Natural killer cell (primary cell): ENCODE results near the gene DBNDD1. TPM values are rescaled to one million over a fixed set of nuclear protein-coding genes. Genes with fewer than 3 reads are reported as not detected.

ENCODE experiments used
- ATAC-seq, 3 donors: fragments of 150-1000 bp in 2 of 3; fragments of 200-7000 bp in 1 of 3; cut with Tn5 transposase; 1 replicate in 1 of 3; 2 replicates in 2 of 3; pipeline ENCODE4 v1.10.0; 2021; ENCODE audit warnings: mild to moderate bottlenecking in 2 of 3, moderate library complexity in 2 of 3
- DNase-seq, 2 donors: peaks; one replicate each; pipeline versions ENCODE4 v3.0.0 to v3.0.0-alpha.2; 2013 to 2021; ENCODE audit warnings: mixed read lengths in 1 of 2
- H3K27ac ChIP-seq: one replicate; pipeline ENCODE4 v1.5.1; 2013; ENCODE audit warnings: mild to moderate bottlenecking, low read length
- H3K27me3 ChIP-seq: one replicate; pipeline ENCODE4 v1.6.1; 2013; ENCODE audit warnings: low read length; ENCODE audit not compliant: control insufficient read depth, insufficient read depth
- H3K36me3 ChIP-seq: one replicate; pipeline ENCODE4 v1.6.1; 2013; ENCODE audit warnings: low read length; ENCODE audit not compliant: control insufficient read depth, insufficient read depth
- H3K4me1 ChIP-seq: one replicate; pipeline ENCODE4 v1.6.1; 2013; ENCODE audit warnings: low read length; ENCODE audit not compliant: control insufficient read depth, insufficient read depth
- H3K4me3 ChIP-seq: one replicate; pipeline ENCODE4 v1.5.1; 2013; ENCODE audit warnings: low read length
- H3K9me3 ChIP-seq: one replicate; pipeline ENCODE4 v1.6.1; 2013; ENCODE audit warnings: low read length; ENCODE audit not compliant: control insufficient read depth, insufficient read depth
- H3K27ac Mint-ChIP-seq, 2 donors: one replicate each; pipeline ENCODE4 v1.8.0; 2022; ENCODE audit warnings: mild to moderate bottlenecking in 2 of 2, mixed read lengths in 2 of 2, moderate library complexity in 1 of 2
- H3K27me3 Mint-ChIP-seq, 2 donors: one replicate each; pipeline ENCODE4 v1.8.0; 2022; ENCODE audit warnings: low read depth in 2 of 2, mixed read lengths in 2 of 2
- H3K36me3 Mint-ChIP-seq: one replicate; pipeline ENCODE4 v1.8.0; 2022; ENCODE audit warnings: mixed read lengths
- H3K4me1 Mint-ChIP-seq, 2 donors: one replicate each; pipeline ENCODE4 v1.8.0; 2022; ENCODE audit warnings: mixed read lengths in 2 of 2
- H3K4me3 Mint-ChIP-seq: one replicate; pipeline ENCODE4 v1.8.0; 2022; ENCODE audit warnings: mild to moderate bottlenecking, moderate library complexity, mixed read lengths
- H3K9me3 Mint-ChIP-seq, 2 donors: one replicate each; pipeline ENCODE4 v1.8.0; 2022; ENCODE audit warnings: mixed read lengths in 2 of 2
- WGBS: methylation state at CpG from one replicate; pipeline ENCODE4 v1.1.7; 2013; ENCODE audit warnings: missing lambda C conversion rate; ENCODE audit not compliant: insufficient coverage; 5-methylcytosine and 5-hydroxymethylcytosine counted together
- intact Hi-C: fragments of 100-400 bp; cut with micrococcal nuclease; formaldehyde crosslinking; loops from one replicate; pipeline ENCODE4 v1.14.2; 2022
- total RNA-seq, 4 donors: library from RNA; stranded (reverse); fragments of 120-200 nt in 1 of 4; gene quantifications; one replicate each; pipeline versions ENCODE4 v1.2.3 to v1.2.4, GENCODE V29; 2013 to 2022
- TF ChIP-seq, protein P1 (sequence below): fragments of 200-600 bp; IDR thresholded peaks from one replicate; pipeline ENCODE4 v1.8.0; 2022; ENCODE audit warnings: antibody characterized with exemption

DBNDD1 gene
- total RNA-seq, 3 donors from 2014 or later (not counting 1 experiment from before 2014, with no cell fraction given): 0.20 TPM; not detected in 2

GRCh38 chr16:90004577-90004976, 14.7 kb downstream of the DBNDD1 start:
- Histone ChIP-seq H3K4me3 (no peak overlapping the region), H3K27me3 (peaks cover 3% of the 10 kb centered on the region)
- ATAC-seq: no peak

DNA sequence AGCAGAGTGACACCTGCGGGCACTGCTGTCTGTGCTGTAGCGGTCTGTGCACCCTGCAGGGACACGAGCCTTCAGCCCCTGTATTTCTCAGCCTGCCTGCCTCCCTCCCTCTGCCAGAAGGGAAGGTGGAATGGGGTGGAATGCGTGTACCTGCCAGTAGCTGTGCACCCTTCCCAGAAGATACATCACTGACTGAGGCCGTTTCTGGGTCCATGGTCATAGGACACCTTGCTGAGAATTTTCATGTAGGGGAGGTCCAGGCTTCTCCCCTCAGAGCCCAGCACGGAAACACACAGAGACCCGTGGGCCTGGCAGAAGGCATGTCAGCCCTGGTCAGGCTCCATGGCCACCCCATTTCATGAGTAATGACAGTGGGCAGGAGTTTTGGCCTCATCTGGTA, 16.5 kb downstream of the DBNDD1 start:
- Histone ChIP-seq H3K36me3 (peaks cover 4% of the 10 kb centered on the region), H3K4me3 (no peak overlapping the region), H3K27ac (no peak overlapping the region), H3K9me3 (no peaks in the 10 kb centered on the region), H3K4me1 (no peaks in the 10 kb centered on the region), H3K27me3 (no peaks in the 10 kb centered on the region)
- Mint-ChIP-seq H3K4me3 (no peak overlapping the region), H3K27me3 (no peaks in the 10 kb centered on the region), H3K4me1 (peaks cover 0 to 9% of the 10 kb centered on the region in 2 donors), H3K36me3 (no peaks in the 10 kb centered on the region), H3K9me3 (no peaks in the 10 kb centered on the region), H3K27ac (no peak overlapping the region)
- DNase-seq: no peak
- ATAC-seq: no peak
- 87% methylated on average over 6 of the region's 7 CpGs for WGBS
- intact Hi-C loops: no loop called here
- TF ChIP-seq, protein P1, sequence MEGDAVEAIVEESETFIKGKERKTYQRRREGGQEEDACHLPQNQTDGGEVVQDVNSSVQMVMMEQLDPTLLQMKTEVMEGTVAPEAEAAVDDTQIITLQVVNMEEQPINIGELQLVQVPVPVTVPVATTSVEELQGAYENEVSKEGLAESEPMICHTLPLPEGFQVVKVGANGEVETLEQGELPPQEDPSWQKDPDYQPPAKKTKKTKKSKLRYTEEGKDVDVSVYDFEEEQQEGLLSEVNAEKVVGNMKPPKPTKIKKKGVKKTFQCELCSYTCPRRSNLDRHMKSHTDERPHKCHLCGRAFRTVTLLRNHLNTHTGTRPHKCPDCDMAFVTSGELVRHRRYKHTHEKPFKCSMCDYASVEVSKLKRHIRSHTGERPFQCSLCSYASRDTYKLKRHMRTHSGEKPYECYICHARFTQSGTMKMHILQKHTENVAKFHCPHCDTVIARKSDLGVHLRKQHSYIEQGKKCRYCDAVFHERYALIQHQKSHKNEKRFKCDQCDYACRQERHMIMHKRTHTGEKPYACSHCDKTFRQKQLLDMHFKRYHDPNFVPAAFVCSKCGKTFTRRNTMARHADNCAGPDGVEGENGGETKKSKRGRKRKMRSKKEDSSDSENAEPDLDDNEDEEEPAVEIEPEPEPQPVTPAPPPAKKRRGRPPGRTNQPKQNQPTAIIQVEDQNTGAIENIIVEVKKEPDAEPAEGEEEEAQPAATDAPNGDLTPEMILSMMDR: no peak

More at GRCh38 chr16:90004577-90004976, 14.7 kb downstream of the DBNDD1 start:
- 94% methylated on average over 11 of the region's 11 CpGs for WGBS
- intact Hi-C loops: no loop called here
- no peak overlapping the region for H3K27ac ChIP-seq
- H3K9me3 Mint-ChIP-seq: no peaks in the 10 kb centered on the region
- no peak overlapping the region for H3K4me3 Mint-ChIP-seq
- H3K36me3 Mint-ChIP-seq: no peaks in the 10 kb centered on the region
- peaks cover 0 to 5% of the 10 kb centered on the region in 2 donors for H3K27me3 Mint-ChIP-seq
- no peak for DNase-seq
- no peak overlapping the region for H3K27ac Mint-ChIP-seq
- TF ChIP-seq, protein P1: no peak
- H3K4me1 ChIP-seq: peaks cover 12% of the 10 kb centered on the region
- peaks cover 10 to 21% of the 10 kb centered on the region in 2 donors for H3K4me1 Mint-ChIP-seq
- no peaks in the 10 kb centered on the region for H3K9me3 ChIP-seq
- H3K36me3 ChIP-seq: no peaks in the 10 kb centered on the region

DNA sequence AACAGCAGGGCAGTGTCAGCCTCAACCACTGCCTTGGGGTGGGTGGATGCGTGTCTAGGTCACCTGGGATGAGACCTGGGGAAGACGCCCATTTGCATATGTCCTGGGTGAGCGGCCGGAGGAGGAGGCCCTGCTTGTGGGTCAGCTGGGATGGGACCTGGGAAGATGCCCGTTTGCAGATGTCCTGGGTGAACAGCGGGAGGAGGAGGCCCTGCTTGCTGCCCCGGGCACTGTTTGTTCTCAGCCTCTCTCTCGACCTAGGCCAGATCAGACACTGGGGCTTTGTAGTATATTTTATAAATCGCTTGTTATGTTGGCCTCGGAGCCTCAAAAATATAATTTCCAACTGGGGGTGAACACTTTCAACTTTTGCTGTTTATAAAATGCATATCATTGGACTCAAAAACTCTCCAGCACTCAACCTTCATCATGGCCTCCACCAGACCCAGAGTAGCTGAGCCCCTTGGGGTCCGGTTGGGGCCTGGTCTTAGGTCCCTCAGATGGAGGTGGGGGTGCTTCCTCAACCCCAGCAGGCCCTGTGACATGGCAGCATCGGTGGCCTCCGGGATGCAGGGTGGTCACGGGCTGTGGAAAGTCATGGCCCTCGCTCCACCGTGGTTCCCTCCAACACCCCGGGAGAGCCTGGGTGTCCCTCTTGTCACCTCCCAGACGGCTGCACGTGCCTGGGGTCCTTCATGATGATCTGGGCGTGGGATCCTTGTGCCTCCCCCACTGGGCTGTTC, 17.3 kb downstream of the DBNDD1 start:
- intact Hi-C loops: no loop called here
- DNase-seq (no peak), ATAC-seq (no peak)
- TF ChIP-seq, protein P1: no peak
- H3K36me3 Mint-ChIP-seq: no peaks in the 10 kb centered on the region
- Histone ChIP-seq H3K27ac (no peak overlapping the region), H3K4me1 (no peaks in the 10 kb centered on the region), H3K9me3 (no peaks in the 10 kb centered on the region), H3K36me3 (peaks cover 4% of the 10 kb centered on the region), H3K4me3 (no peak overlapping the region), H3K27me3 (no peaks in the 10 kb centered on the region)
- H3K4me3 Mint-ChIP-seq: no peak overlapping the region
- H3K4me1 Mint-ChIP-seq: peaks cover 0 to 9% of the 10 kb centered on the region in 2 donors
- 91% methylated on average over 20 of the region's 20 CpGs for WGBS
- H3K27ac Mint-ChIP-seq: no peak overlapping the region
- H3K9me3 Mint-ChIP-seq: no peaks in the 10 kb centered on the region
- H3K27me3 Mint-ChIP-seq: no peaks in the 10 kb centered on the region
